ENCODE data around the gene RNF8. TPM values are rescaled to one million over a fixed set of nuclear protein-coding genes. Genes with fewer than 3 reads are reported as not detected.

The RNF8 gene
- total and polyA plus RNA-seq, 3 experiments from 2014 or later: 17.2 to 35.2 (median 33.7) TPM

- H3K9me3 Mint-ChIP-seq: no peaks in the 10 kb centered on the region
Measured at GRCh38 chr6:37376078-37376743, 22.4 kb downstream of the RNF8 start.

DNA sequence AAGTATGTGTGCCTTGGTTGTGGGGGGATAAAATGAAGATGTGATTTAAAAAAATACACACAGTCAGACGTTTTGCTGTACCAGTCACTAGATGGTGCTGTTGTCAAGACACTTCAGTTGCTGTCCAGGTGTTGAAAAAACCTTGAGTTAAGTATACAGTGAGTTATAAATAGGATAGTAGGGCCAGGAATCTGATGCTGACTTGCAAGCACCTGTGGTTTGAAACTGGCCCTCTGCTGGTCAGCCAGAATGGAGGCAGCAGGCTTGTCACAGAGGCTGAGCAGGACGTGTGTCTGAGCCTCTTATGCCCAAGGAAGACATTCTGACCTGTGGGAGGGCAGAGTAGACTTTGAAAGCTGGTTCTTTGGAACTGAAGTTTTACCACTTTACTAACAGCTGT is 27.8 kb downstream of the RNF8 start:
- Histone ChIP-seq H3K27ac (ENCODE audit: low read depth, low read length) (no peak overlapping the region), H3K27me3 (ENCODE audit: insufficient read depth, low read length, poor library complexity, severe bottlenecking) (no peaks in the 10 kb centered on the region), H3K4me1 (ENCODE audit: insufficient read depth, low read length) (no peaks in the 10 kb centered on the region), H3K4me3 (ENCODE audit: low read length) (no peak overlapping the region), H3K36me3 (ENCODE audit: insufficient read depth, low read length) (no peaks in the 10 kb centered on the region), H3K9me3 (ENCODE audit: low read length) (no peaks in the 10 kb centered on the region)
- CTCF ChIA-PET: interaction anchor here (1.0 to 1.5 kb wide), 4 partner anchors 50 to 311 kb away, joined by 3 to 6 read pairs (median 4); no protein-coding TSS in a partner anchor
- Mint-ChIP-seq H3K4me3 (no peak overlapping the region), H3K9me3 (no peaks in the 10 kb centered on the region), H3K4me1 (no peaks in the 10 kb centered on the region), H3K27me3 (no peaks in the 10 kb centered on the region), H3K27ac (peak overlapping the region in 1 of 8 donors; percentile 58), H3K36me3 (peaks cover 7 to 60% (median 15%) of the 10 kb centered on the region in 3 donors)
- DNase-seq: peak in 2 of 5 donors; percentile 15 to 33
- POLR2A ChIA-PET: no interaction called here

More at GRCh38 chr6:37376078-37376743, 22.4 kb downstream of the RNF8 start:
- Mint-ChIP-seq H3K4me3 (no peak overlapping the region), H3K4me1 (no peaks in the 10 kb centered on the region), H3K27me3 (no peaks in the 10 kb centered on the region), H3K27ac (peak overlapping the region in 1 of 8 donors; percentile 71), H3K36me3 (peaks cover 4 to 78% (median 9%) of the 10 kb centered on the region in 3 donors)
- DNase-seq: no peak
- no peaks in the 10 kb centered on the region for H3K4me1 ChIP-seq (ENCODE audit: insufficient read depth, low read length)
- no peaks in the 10 kb centered on the region for H3K9me3 ChIP-seq (ENCODE audit: low read length)
- ChIA-PET CTCF (no interaction called here), POLR2A (interaction anchor here (0.6 to 0.7 kb wide), 3 partner anchors 11 to 1078 kb away, joined by 3 to 11 read pairs (median 3); partner anchors contain the start of gene CMTR1)
- no peaks in the 10 kb centered on the region for H3K27me3 ChIP-seq (ENCODE audit: insufficient read depth, low read length, poor library complexity, severe bottlenecking)
- no peak overlapping the region for H3K27ac ChIP-seq (ENCODE audit: low read depth, low read length)
- peaks cover 14% of the 10 kb centered on the region for H3K36me3 ChIP-seq (ENCODE audit: insufficient read depth, low read length)
- H3K4me3 ChIP-seq (ENCODE audit: low read length): no peak overlapping the region

GRCh38 chr6:37382994-37383765 is 29.4 kb downstream of the RNF8 start:
- Mint-ChIP-seq H3K4me3 (no peak overlapping the region), H3K9me3 (no peaks in the 10 kb centered on the region), H3K4me1 (no peaks in the 10 kb centered on the region), H3K27ac (peak overlapping the region in 3 of 8 donors; percentile 9 to 33 (median 11)), H3K27me3 (no peaks in the 10 kb centered on the region), H3K36me3 (peaks cover 7 to 52% (median 17%) of the 10 kb centered on the region in 3 donors)
- DNase-seq: no peak
- ChIA-PET CTCF (interaction anchor here (0.7 to 1.2 kb wide), 3 partner anchors 11 to 309 kb away, joined by 3 to 4 read pairs (median 3); no protein-coding TSS in a partner anchor), POLR2A (no interaction called here)
- Histone ChIP-seq H3K4me3 (ENCODE audit: low read length) (no peak overlapping the region), H3K4me1 (ENCODE audit: insufficient read depth, low read length) (no peaks in the 10 kb centered on the region), H3K36me3 (ENCODE audit: insufficient read depth, low read length) (peaks cover 3% of the 10 kb centered on the region), H3K27ac (ENCODE audit: low read depth, low read length) (no peak overlapping the region), H3K27me3 (ENCODE audit: insufficient read depth, low read length, poor library complexity, severe bottlenecking) (no peaks in the 10 kb centered on the region), H3K9me3 (ENCODE audit: low read length) (no peaks in the 10 kb centered on the region)

GRCh38 chr6:37388578-37388977 is 34.8 kb downstream of the RNF8 start:
- Mint-ChIP-seq H3K9me3 (no peaks in the 10 kb centered on the region), H3K36me3 (peaks cover 0 to 31% (median 8%) of the 10 kb centered on the region in 3 donors), H3K27me3 (no peaks in the 10 kb centered on the region), H3K4me3 (no peak overlapping the region), H3K27ac (no peak overlapping the region), H3K4me1 (no peaks in the 10 kb centered on the region)
- ChIA-PET CTCF (no interaction called here), POLR2A (no interaction called here)
- Histone ChIP-seq H3K4me1 (ENCODE audit: insufficient read depth, low read length) (no peaks in the 10 kb centered on the region), H3K27me3 (ENCODE audit: insufficient read depth, low read length, poor library complexity, severe bottlenecking) (no peaks in the 10 kb centered on the region), H3K27ac (ENCODE audit: low read depth, low read length) (no peak overlapping the region), H3K4me3 (ENCODE audit: low read length) (no peak overlapping the region), H3K9me3 (ENCODE audit: low read length) (no peaks in the 10 kb centered on the region), H3K36me3 (ENCODE audit: insufficient read depth, low read length) (peaks cover 12% of the 10 kb centered on the region)
- DNase-seq: no peak

DNA sequence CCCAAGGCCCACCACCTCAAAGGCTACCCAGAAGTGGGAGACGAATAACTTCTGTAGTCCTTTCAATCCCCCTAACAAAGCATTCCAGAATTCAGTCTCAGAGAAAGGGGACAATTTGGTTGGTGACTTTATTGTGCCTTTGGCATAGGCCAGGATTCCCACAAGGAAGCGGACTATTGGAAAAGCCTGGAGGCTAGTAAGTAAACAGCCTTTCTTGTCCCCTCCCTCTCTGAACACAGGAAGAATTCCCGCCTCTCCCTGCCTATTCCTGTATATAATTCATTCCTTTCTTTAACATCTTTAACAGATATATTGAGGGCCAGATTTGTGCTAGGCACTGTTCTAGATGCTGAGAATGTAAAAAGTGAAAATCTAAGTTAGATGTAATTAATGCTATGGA is 36.1 kb downstream of the RNF8 start:
- Mint-ChIP-seq H3K27me3 (no peaks in the 10 kb centered on the region), H3K4me3 (no peak overlapping the region), H3K27ac (no peak overlapping the region), H3K4me1 (no peaks in the 10 kb centered on the region), H3K36me3 (peaks cover 0 to 29% (median 8%) of the 10 kb centered on the region in 3 donors), H3K9me3 (no peaks in the 10 kb centered on the region)
- no peaks in the 10 kb centered on the region for H3K9me3 ChIP-seq (ENCODE audit: low read length)
- POLR2A ChIA-PET: no interaction called here
- no peak overlapping the region for H3K4me3 ChIP-seq (ENCODE audit: low read length)
- no peak for DNase-seq
- peaks cover 12% of the 10 kb centered on the region for H3K36me3 ChIP-seq (ENCODE audit: insufficient read depth, low read length)
- H3K27ac ChIP-seq (ENCODE audit: low read depth, low read length): no peak overlapping the region
- H3K4me1 ChIP-seq (ENCODE audit: insufficient read depth, low read length): no peaks in the 10 kb centered on the region
- H3K27me3 ChIP-seq (ENCODE audit: insufficient read depth, low read length, poor library complexity, severe bottlenecking): no peaks in the 10 kb centered on the region
- CTCF ChIA-PET: no interaction called here

DNA sequence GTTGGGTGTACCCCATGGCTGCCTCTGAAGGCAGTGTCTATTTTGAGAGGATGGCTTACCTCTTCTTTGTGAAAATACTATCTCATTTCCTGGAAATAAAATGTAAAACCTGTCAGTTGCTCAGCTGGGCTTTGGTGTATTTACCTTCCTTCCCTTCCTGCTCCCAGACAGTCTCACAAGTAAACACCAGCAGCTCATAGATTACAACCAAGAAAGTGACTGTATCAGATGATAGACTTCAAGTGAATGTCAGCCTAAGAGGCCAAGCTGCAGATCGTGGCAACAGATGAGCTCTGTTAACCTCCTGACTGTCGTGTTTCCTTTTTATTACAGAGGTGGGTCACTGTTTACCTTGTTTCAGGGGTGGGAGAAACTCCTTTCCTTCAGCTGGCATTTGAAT is 37.3 kb downstream of the RNF8 start:
- Mint-ChIP-seq H3K27me3 (no peaks in the 10 kb centered on the region), H3K27ac (peak overlapping the region in 1 of 8 donors; percentile 11), H3K36me3 (peaks cover 0 to 27% (median 6%) of the 10 kb centered on the region in 3 donors), H3K4me3 (no peak overlapping the region), H3K9me3 (no peaks in the 10 kb centered on the region), H3K4me1 (no peaks in the 10 kb centered on the region)
- POLR2A ChIA-PET: no interaction called here
- Histone ChIP-seq H3K9me3 (ENCODE audit: low read length) (no peaks in the 10 kb centered on the region), H3K4me3 (ENCODE audit: low read length) (no peak overlapping the region), H3K4me1 (ENCODE audit: insufficient read depth, low read length) (no peaks in the 10 kb centered on the region), H3K27ac (ENCODE audit: low read depth, low read length) (no peak overlapping the region), H3K36me3 (ENCODE audit: insufficient read depth, low read length) (peaks cover 12% of the 10 kb centered on the region), H3K27me3 (ENCODE audit: insufficient read depth, low read length, poor library complexity, severe bottlenecking) (no peaks in the 10 kb centered on the region)
- CTCF ChIA-PET: no interaction called here
- no peak for DNase-seq

DNA sequence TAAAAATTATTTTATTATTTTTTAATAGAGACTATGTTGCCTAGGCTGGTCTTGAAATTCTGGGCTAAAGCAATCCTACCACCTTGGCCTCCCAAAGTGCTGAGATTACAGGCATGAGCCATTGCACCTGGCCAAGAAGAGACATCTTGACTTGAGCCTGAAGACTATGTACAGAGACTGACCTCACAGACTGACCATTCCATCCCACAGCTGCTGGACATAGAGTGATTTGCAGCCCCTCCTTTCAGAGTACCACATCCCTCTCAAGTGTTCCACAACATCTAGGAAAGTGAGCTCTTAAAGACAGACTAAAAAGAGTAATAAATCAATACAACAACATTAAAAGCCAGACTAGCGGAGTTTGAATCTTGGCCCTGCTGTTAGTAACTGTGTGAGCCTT is 39.0 kb downstream of the RNF8 start:
- Mint-ChIP-seq H3K27me3 (no peaks in the 10 kb centered on the region), H3K4me1 (no peaks in the 10 kb centered on the region), H3K9me3 (no peaks in the 10 kb centered on the region), H3K4me3 (no peak overlapping the region), H3K36me3 (peaks cover 0 to 19% (median 3%) of the 10 kb centered on the region in 3 donors), H3K27ac (peak overlapping the region in 5 of 8 donors; percentile 7 to 56 (median 32))
- POLR2A ChIA-PET: no interaction called here
- no peak for DNase-seq
- H3K36me3 ChIP-seq (ENCODE audit: insufficient read depth, low read length): peaks cover 12% of the 10 kb centered on the region
- H3K4me3 ChIP-seq (ENCODE audit: low read length): no peak overlapping the region
- H3K9me3 ChIP-seq (ENCODE audit: low read length): no peaks in the 10 kb centered on the region
- no peaks in the 10 kb centered on the region for H3K27me3 ChIP-seq (ENCODE audit: insufficient read depth, low read length, poor library complexity, severe bottlenecking)
- H3K4me1 ChIP-seq (ENCODE audit: insufficient read depth, low read length): no peaks in the 10 kb centered on the region
- CTCF ChIA-PET: no interaction called here
- no peak overlapping the region for H3K27ac ChIP-seq (ENCODE audit: low read depth, low read length)

DNA sequence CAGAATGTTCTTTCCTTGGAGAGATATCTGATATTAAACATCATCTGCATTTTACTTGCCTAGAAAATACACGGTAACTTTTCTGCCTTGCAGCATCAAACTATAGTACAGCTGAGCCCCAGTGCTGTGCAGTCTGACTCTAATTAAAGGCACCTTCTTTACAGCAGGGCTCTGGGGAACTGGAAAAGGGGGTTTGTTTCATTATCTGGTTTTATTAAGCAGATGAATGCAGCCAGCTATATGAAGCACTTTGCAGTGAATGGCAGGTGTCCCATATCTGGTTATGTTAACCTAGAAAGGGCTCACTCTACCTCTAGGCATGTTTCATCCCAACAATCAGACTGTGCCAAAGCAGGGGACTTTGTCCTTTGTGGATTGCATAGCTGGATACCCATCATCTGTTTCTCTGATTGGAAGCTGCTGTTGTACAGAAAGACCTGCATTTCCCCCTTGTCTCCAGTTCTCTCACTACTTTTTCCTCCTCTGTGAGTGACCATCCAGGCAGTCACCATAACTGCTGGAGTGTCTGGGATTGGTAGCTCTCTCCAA is 39.7 kb downstream of the RNF8 start:
- Mint-ChIP-seq H3K27ac (peak overlapping the region in 3 of 8 donors; percentile 7 to 21 (median 7)), H3K36me3 (peaks cover 0 to 19% (median 3%) of the 10 kb centered on the region in 3 donors), H3K9me3 (no peaks in the 10 kb centered on the region), H3K4me3 (no peak overlapping the region), H3K4me1 (no peaks in the 10 kb centered on the region), H3K27me3 (no peaks in the 10 kb centered on the region)
- H3K36me3 ChIP-seq (ENCODE audit: insufficient read depth, low read length): peaks cover 7% of the 10 kb centered on the region
- no peaks in the 10 kb centered on the region for H3K9me3 ChIP-seq (ENCODE audit: low read length)
- H3K4me3 ChIP-seq (ENCODE audit: low read length): no peak overlapping the region
- no peaks in the 10 kb centered on the region for H3K4me1 ChIP-seq (ENCODE audit: insufficient read depth, low read length)
- no peaks in the 10 kb centered on the region for H3K27me3 ChIP-seq (ENCODE audit: insufficient read depth, low read length, poor library complexity, severe bottlenecking)
- DNase-seq: no peak
- H3K27ac ChIP-seq (ENCODE audit: low read depth, low read length): no peak overlapping the region
- CTCF ChIA-PET: no interaction called here
- POLR2A ChIA-PET: no interaction called here

Measured in CD8-positive, alpha-beta memory T cell (primary cell).